SK-N-SH treated with all-trans-retinoic acid at 6 μM for 48 hours (cell line): Measurements from ENCODE around the gene APOO.

Source experiments
- ARNTL ChIP-seq: fragments of 450-650 bp; formaldehyde crosslinking; IDR thresholded peaks from 2 replicates; pipeline ENCODE4 v1.5.0; 2020; ENCODE audit warnings: low read depth, mild to moderate bottlenecking, moderate library complexity, borderline replicate concordance
- CREB5 ChIP-seq: fragments of 250-450 bp; sonication (Bioruptor Pico); IDR thresholded peaks from 2 replicates; pipeline ENCODE4 v1.5.1; 2020; ENCODE audit warnings: low read depth, mild to moderate bottlenecking, moderate library complexity
- ESRRG ChIP-seq: fragments of 250-450 bp; sonication (Bioruptor Pico); IDR thresholded peaks from 2 replicates; pipeline ENCODE4 v1.6.1; 2021; ENCODE audit warnings: mild to moderate bottlenecking
- GLIS3 ChIP-seq: fragments of 250-450 bp; sonication (Bioruptor Pico); IDR thresholded peaks from 2 replicates; pipeline ENCODE4 v1.5.0; 2020; ENCODE audit warnings: mild to moderate bottlenecking, moderate library complexity
- ISL1 ChIP-seq: fragments of 250-450 bp; sonication (Bioruptor Pico); IDR thresholded peaks from 2 replicates; pipeline ENCODE4 v2.1.2; 2022; ENCODE audit warnings: mild to moderate bottlenecking, moderate library complexity
- PATZ1 ChIP-seq: fragments of 250-450 bp; sonication (Bioruptor Pico); IDR thresholded peaks from 2 replicates; pipeline ENCODE4 v1.8.0; 2020; ENCODE audit warnings: mild to moderate bottlenecking, moderate library complexity, borderline replicate concordance
- POU6F1 ChIP-seq: fragments of 250-450 bp; sonication (Bioruptor Pico); IDR thresholded peaks from 2 replicates; pipeline ENCODE4 v1.8.0; 2021; ENCODE audit warnings: low read depth, mild to moderate bottlenecking, moderate library complexity, borderline replicate concordance
- RARB ChIP-seq: fragments of 250-450 bp; sonication (Bioruptor Pico); IDR thresholded peaks from 2 replicates; pipeline ENCODE4 v1.8.0; 2021; ENCODE audit warnings: mild to moderate bottlenecking, moderate library complexity
- SNAI2 ChIP-seq: fragments of 250-450 bp; sonication (Bioruptor Pico); IDR thresholded peaks from 2 replicates; pipeline ENCODE4 v1.5.0; 2020; ENCODE audit warnings: mild to moderate bottlenecking, moderate library complexity
- TCF4 ChIP-seq: fragments of 250-450 bp; sonication (Bioruptor Pico); IDR thresholded peaks from 2 replicates; pipeline ENCODE4 v1.8.0; 2021; ENCODE audit warnings: mild to moderate bottlenecking, moderate library complexity, borderline replicate concordance
- TSHZ2 ChIP-seq: fragments of 250-450 bp; sonication (Bioruptor Pico); IDR thresholded peaks from 2 replicates; pipeline ENCODE4 v1.5.0; 2020; ENCODE audit warnings: mild to moderate bottlenecking, moderate library complexity
- ZNF8 ChIP-seq: fragments of 450-650 bp; formaldehyde crosslinking; IDR thresholded peaks from 2 replicates; pipeline ENCODE4 v1.5.0; 2020; ENCODE audit warnings: mild to moderate bottlenecking, moderate library complexity

GRCh38 chrX:23953908-23954269 lies 46.2 kb upstream of the APOO start:
- TF ChIP-seq ZNF8 (CRISPR knock-in tag) (no peak), RARB (CRISPR knock-in tag) (no peak), ARNTL (CRISPR knock-in tag) (no peak), SNAI2 (CRISPR knock-in tag) (no peak), CREB5 (no peak), GLIS3 (CRISPR knock-in tag) (no peak), ESRRG (no peak), TCF4 (CRISPR knock-in tag) (no peak), TSHZ2 (no peak), PATZ1 (CRISPR knock-in tag) (no peak), POU6F1 (CRISPR knock-in tag) (no peak), ISL1 (CRISPR knock-in tag) (no peak)
